Panc1 (cell line): ENCODE results near the gene DLG5. TPM values are rescaled to one million over a fixed set of nuclear protein-coding genes. Genes with fewer than 3 reads are reported as not detected.

Experiments
- ATAC-seq: fragments of 200-7000 bp; cut with Tn5 transposase; 2 replicates; pipeline ENCODE4 v1.9.1; 2020; ENCODE audit warnings: mild to moderate bottlenecking, moderate library complexity
- BruUV-seq: library from RNA; stranded (reverse); fragments of 400-500 nt; replicated peaks from 2 replicates; lab custom pipeline; 2021; lab: Mats Ljungman, UMichigan
- CTCF ChIA-PET: fragments of 300-600 bp; sonication (Branson Sonifier 250); formaldehyde crosslinking; loops from one replicate; lab custom pipeline; 2022; ENCODE audit warnings: antibody characterized with exemption; lab: Charles Lee
- POLR2A ChIA-PET: fragments of 300-600 bp; sonication (Branson Sonifier 250); formaldehyde crosslinking; loops from one replicate; lab custom pipeline; 2022; ENCODE audit warnings: antibody characterized with exemption; lab: Charles Lee
- DNase-seq: peaks from one replicate; pipeline ENCODE4 v3.0.0-alpha.2; 2010; ENCODE audit warnings: low read depth, low spot score
- H3K27ac ChIP-seq: 2 replicates; pipeline ENCODE4 v1.5.1; 2011; ENCODE audit warnings: mild to moderate bottlenecking, low read length, inconsistent platforms
- H3K27me3 ChIP-seq: fragments of 200-500 bp; sonication (Bioruptor generic); 2 replicates; pipeline ENCODE4 v1.6.0; 2014; ENCODE audit warnings: low read length, inconsistent platforms; ENCODE audit not compliant: control insufficient read depth, insufficient read depth
- H3K36me3 ChIP-seq: fragments of 200-500 bp; sonication (Bioruptor generic); 2 replicates; pipeline ENCODE4 v1.5.1; 2014; ENCODE audit warnings: inconsistent platforms, mild to moderate bottlenecking, low read length, moderate library complexity; ENCODE audit not compliant: control insufficient read depth, insufficient read depth
- H3K4me1 ChIP-seq: 2 replicates; pipeline ENCODE4 v1.5.1; 2011; ENCODE audit warnings: inconsistent platforms, mild to moderate bottlenecking, low read length, moderate library complexity; ENCODE audit not compliant: control insufficient read depth, insufficient read depth
- H3K4me3 ChIP-seq, 2 experiments: 2 replicates each; pipeline ENCODE4 v1.5.1; 2011 to 2012; ENCODE audit warnings: low read depth in 2 of 2, low read length in 2 of 2, mild to moderate bottlenecking in 2 of 2, inconsistent platforms in 1 of 2, moderate library complexity in 1 of 2
- H3K9me3 ChIP-seq: fragments of 200-500 bp; sonication (Bioruptor generic); 2 replicates; pipeline ENCODE4 v1.5.1; 2014; ENCODE audit warnings: low read depth, mild to moderate bottlenecking, inconsistent platforms, low read length, moderate library complexity; ENCODE audit not compliant: control insufficient read depth, insufficient read depth
- POLR2AphosphoS5 ChIP-seq: IDR thresholded peaks from 2 replicates; pipeline ENCODE4 v1.6.1; 2012; ENCODE audit warnings: mild to moderate bottlenecking, low read depth, low read length, moderate library complexity
- SIN3A ChIP-seq: IDR thresholded peaks from 2 replicates; pipeline ENCODE4 v1.6.1; 2012; ENCODE audit warnings: low read depth, mild to moderate bottlenecking, low read length, moderate library complexity, borderline replicate concordance; ENCODE audit not compliant: insufficient read depth
- TCF7L2 ChIP-seq: IDR thresholded peaks from 2 replicates; pipeline ENCODE4 v1.6.1; 2011; ENCODE audit warnings: mild to moderate bottlenecking, low read depth, low read length, inconsistent platforms
- in situ Hi-C: cut with HindIII; loops from 2 replicates; pipeline ENCODE4 v1.10.0; 2016; ENCODE audit warnings: low sequenced_read_pairs, low pct_unique_long_range_greater_than_20kb
- intact Hi-C: fragments of 100-400 bp; cut with micrococcal nuclease; formaldehyde crosslinking; loops from one replicate; pipeline ENCODE4 v1.10.0; 2022; ENCODE audit not compliant: unreplicated experiment
- total RNA-seq: library from RNA; stranded (reverse); gene quantifications from one replicate; pipeline ENCODE4 v1.2.1, GENCODE V29; 2021; ENCODE audit not compliant: unreplicated experiment
- TF ChIP-seq, protein P1 (sequence below), 2 experiments: IDR thresholded peaks; 2 replicates each; pipeline ENCODE4 v1.6.1; 2011 to 2012; ENCODE audit warnings: low read depth in 2 of 2, control low read depth in 1 of 2, low read length in 1 of 2, mild to moderate bottlenecking in 1 of 2, moderate library complexity in 1 of 2; ENCODE audit not compliant: insufficient read depth in 1 of 2
- TF ChIP-seq, protein P2 (sequence below): fragments of 450-650 bp; IDR thresholded peaks from 2 replicates; pipeline ENCODE4 v1.5.1; 2017; ENCODE audit warnings: mild to moderate bottlenecking

The DLG5 gene
- total RNA-seq, 1 experiment from 2014 or later, result 85.6 TPM

- no TSS peak for BruUV-seq
- in situ Hi-C loops (no loop called here), intact Hi-C loops (no loop called here)
- Histone ChIP-seq H3K36me3 (peaks cover 5% of the 10 kb centered on the region; the same call in 1 of the 2 replicates), H3K27me3 (no peaks in the 10 kb centered on the region), H3K27ac (no peak overlapping the region), H3K4me1 (no peaks in the 10 kb centered on the region), H3K9me3 (no peaks in the 10 kb centered on the region), H3K4me3 (no peak overlapping the region)
- no peak for DNase-seq
- ChIA-PET CTCF (no interaction called here), POLR2A (no interaction called here)
- ATAC-seq, result no peak
- TF ChIP-seq, protein P1, sequence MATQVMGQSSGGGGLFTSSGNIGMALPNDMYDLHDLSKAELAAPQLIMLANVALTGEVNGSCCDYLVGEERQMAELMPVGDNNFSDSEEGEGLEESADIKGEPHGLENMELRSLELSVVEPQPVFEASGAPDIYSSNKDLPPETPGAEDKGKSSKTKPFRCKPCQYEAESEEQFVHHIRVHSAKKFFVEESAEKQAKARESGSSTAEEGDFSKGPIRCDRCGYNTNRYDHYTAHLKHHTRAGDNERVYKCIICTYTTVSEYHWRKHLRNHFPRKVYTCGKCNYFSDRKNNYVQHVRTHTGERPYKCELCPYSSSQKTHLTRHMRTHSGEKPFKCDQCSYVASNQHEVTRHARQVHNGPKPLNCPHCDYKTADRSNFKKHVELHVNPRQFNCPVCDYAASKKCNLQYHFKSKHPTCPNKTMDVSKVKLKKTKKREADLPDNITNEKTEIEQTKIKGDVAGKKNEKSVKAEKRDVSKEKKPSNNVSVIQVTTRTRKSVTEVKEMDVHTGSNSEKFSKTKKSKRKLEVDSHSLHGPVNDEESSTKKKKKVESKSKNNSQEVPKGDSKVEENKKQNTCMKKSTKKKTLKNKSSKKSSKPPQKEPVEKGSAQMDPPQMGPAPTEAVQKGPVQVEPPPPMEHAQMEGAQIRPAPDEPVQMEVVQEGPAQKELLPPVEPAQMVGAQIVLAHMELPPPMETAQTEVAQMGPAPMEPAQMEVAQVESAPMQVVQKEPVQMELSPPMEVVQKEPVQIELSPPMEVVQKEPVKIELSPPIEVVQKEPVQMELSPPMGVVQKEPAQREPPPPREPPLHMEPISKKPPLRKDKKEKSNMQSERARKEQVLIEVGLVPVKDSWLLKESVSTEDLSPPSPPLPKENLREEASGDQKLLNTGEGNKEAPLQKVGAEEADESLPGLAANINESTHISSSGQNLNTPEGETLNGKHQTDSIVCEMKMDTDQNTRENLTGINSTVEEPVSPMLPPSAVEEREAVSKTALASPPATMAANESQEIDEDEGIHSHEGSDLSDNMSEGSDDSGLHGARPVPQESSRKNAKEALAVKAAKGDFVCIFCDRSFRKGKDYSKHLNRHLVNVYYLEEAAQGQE (IDR thresholded peaks at IDR 0.05; ENCODE audit: insufficient read depth in 1 of 2, low read depth in 2 of 2, low read length in 1 of 2), result no peak
- TF ChIP-seq POLR2AphosphoS5 (no peak), TCF7L2 (no peak), SIN3A (no peak)
- TF ChIP-seq, protein P2, sequence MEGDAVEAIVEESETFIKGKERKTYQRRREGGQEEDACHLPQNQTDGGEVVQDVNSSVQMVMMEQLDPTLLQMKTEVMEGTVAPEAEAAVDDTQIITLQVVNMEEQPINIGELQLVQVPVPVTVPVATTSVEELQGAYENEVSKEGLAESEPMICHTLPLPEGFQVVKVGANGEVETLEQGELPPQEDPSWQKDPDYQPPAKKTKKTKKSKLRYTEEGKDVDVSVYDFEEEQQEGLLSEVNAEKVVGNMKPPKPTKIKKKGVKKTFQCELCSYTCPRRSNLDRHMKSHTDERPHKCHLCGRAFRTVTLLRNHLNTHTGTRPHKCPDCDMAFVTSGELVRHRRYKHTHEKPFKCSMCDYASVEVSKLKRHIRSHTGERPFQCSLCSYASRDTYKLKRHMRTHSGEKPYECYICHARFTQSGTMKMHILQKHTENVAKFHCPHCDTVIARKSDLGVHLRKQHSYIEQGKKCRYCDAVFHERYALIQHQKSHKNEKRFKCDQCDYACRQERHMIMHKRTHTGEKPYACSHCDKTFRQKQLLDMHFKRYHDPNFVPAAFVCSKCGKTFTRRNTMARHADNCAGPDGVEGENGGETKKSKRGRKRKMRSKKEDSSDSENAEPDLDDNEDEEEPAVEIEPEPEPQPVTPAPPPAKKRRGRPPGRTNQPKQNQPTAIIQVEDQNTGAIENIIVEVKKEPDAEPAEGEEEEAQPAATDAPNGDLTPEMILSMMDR, result no peak
These were observed 135.0 kb downstream of the DLG5 start for GRCh38 chr10:77791506-77791905.

DNA sequence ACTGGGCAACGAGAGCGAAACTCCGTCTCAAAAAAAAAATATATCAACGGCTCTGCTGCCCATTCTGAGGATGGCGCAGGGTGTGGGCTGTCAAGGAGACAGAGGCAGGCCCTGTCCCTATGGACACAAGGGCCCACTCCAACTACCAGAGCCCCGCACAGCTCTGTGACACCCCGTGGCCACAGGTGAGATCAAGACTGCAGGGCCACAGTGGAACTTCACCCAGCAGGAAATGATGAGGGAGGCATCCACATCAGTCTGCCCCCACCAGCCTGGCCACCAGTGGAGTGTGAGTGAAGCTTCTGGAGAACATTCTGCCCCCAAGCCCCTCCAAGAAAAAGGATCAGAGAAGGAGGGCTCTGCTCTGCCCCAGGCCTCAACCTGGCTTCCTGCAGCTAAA, 136.7 kb downstream of the DLG5 start:
- H3K27ac ChIP-seq, result no peak overlapping the region
- ChIA-PET POLR2A (no interaction called here), CTCF (no interaction called here)
- no peaks in the 10 kb centered on the region for H3K27me3 ChIP-seq
- BruUV-seq, result no TSS peak
- in situ Hi-C loops, result no loop called here
- H3K9me3 ChIP-seq, result no peaks in the 10 kb centered on the region
- no peaks in the 10 kb centered on the region for H3K4me1 ChIP-seq
- intact Hi-C loops, result no loop called here
- no peak for ATAC-seq
- no peak overlapping the region for H3K4me3 ChIP-seq
- DNase-seq, result no peak
- peaks cover 3% of the 10 kb centered on the region; the same call in 1 of the 2 replicates for H3K36me3 ChIP-seq
- TF ChIP-seq POLR2AphosphoS5 (no peak), TCF7L2 (no peak), SIN3A (no peak)
- TF ChIP-seq, protein P1 (IDR thresholded peaks at IDR 0.05; ENCODE audit: insufficient read depth in 1 of 2, low read depth in 2 of 2, low read length in 1 of 2), result no peak
- TF ChIP-seq, protein P2, result no peak
